ENCODE results near the gene GPRC5B.

The GPRC5B gene

DNA sequence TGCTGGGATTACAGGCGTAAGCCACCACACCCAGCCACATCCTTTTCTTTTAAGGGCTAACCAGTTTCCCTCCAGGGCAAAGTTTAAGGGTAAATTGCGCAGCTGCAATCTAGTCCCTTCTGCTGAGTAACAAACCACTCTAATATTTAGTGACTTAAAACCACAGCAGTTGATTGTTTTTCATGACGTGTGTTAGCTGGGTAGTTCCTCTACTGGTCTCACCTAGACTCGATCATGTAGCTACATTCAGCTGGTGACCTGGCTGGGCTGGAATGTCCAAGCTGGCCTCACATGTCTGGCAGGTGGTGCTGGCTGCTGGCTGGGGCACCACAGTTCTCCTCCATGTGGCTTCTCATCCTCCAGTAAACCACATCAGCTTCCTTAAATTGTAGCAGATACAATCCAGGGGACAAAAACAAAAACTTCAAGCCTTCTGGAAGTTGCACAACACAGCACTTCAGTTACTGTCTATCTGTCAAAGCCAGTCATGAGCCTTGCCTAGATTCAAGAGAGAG lies 75.5 kb downstream of the GPRC5B start:
- peak; percentile 92 for DNase-seq

DNA sequence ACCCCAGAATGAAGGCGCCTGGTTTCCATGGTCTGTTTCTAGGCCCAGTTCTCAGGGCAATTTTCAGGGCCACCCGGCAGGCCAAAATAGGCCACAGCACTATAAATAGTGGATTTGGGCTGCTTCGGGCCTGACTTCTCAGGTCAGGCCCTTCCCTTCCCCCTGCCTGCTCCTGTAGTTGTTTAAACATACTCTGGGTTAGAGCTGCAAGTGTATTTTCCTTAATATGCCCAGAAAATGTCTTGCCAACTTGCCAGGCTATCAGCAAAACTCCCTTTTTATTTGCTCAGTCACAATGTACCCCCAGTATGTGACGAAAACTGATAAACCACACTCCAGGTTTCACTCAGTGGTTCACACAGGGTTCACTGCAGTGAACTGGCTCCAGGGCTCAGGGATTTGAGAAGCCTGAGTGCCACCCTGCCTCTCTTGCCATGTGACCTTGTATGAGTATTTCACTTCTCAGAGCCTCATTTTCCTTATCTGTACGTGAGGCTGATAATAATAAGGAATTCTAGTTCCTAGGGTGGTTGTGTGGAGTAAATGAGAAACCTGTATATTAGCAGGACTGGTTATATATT lies 76.5 kb downstream of the GPRC5B start:
- DNase-seq, result peak; percentile 17
